HepG2 (cell line): ENCODE results near the gene MTHFS. TPM values are rescaled to one million over a fixed set of nuclear protein-coding genes. Genes with fewer than 3 reads are reported as not detected.

Experiments used
- ATAC-seq: fragments of 200-7000 bp; cut with Tn5 transposase; 3 replicates; pipeline ENCODE4 v1.9.1; 2020; ENCODE audit warnings: mild to moderate bottlenecking, moderate library complexity
- BruUV-seq: library from RNA; stranded (reverse); fragments of 400-500 nt; replicated peaks from 2 replicates; lab custom pipeline; 2021; lab: Mats Ljungman, UMichigan
- CTCF ChIA-PET: fragments of 300-600 bp; formaldehyde crosslinking; extraction: SDS; loops from one replicate; lab custom pipeline; 2021; ENCODE audit warnings: low total read pairs, inconsistent platforms, low intra/inter-chr PET ratio; lab: Yijun Ruan, JAX
- POLR2A ChIA-PET: fragments of 350-600 bp; sonication (Branson Sonifier 250); formaldehyde crosslinking; loops from one replicate; lab custom pipeline; 2020; ENCODE audit warnings: antibody characterized with exemption, inconsistent platforms; lab: Yijun Ruan, JAX
- DNase-seq: peaks from one replicate; pipeline ENCODE4 v3.0.0-alpha.2; 2015; ENCODE audit warnings: low spot score
- FAIRE-seq: peaks from 3 replicates; lab custom pipeline; 2011; peaks lifted over from hg19 to GRCh38; lab: Jason Lieb, UNC
- H2AFZ ChIP-seq: one replicate; pipeline ENCODE4 v1.6.1; 2011; ENCODE audit warnings: low read length, inconsistent platforms
- H3K27ac ChIP-seq: fragments of 300-600 bp; 3 replicates; pipeline ENCODE4 v1.8.0; 2011; ENCODE audit warnings: mixed run types, mild to moderate bottlenecking, mixed read lengths, low read length, inconsistent platforms; ENCODE audit not compliant: insufficient read depth; ENCODE audit errors: extremely low read length
- H3K27me3 ChIP-seq, 2 experiments: fragments of 200-600 bp in 1 of 2; 2 replicates in 1 of 2; 3 replicates in 1 of 2; pipeline versions ENCODE4 v1.6.0 to v1.8.0; 2011; ENCODE audit warnings: low read length in 2 of 2, mild to moderate bottlenecking in 2 of 2, moderate library complexity in 2 of 2, inconsistent platforms in 1 of 2; ENCODE audit not compliant: insufficient read depth in 2 of 2, control insufficient read depth in 1 of 2
- H3K36me3 ChIP-seq, 2 experiments: fragments of 200-600 bp in 1 of 2; replicated peaks in 1 of 2; 2 replicates in 1 of 2; 3 replicates in 1 of 2; pipeline versions ENCODE4 v1.5.1 to v1.8.0; 2011; ENCODE audit warnings: low read length in 2 of 2, inconsistent platforms in 1 of 2; ENCODE audit not compliant: insufficient read depth in 2 of 2, control insufficient read depth in 1 of 2
- H3K4me1 ChIP-seq: 2 replicates; pipeline ENCODE4 v1.5.1; 2012; ENCODE audit warnings: low read length, inconsistent platforms; ENCODE audit not compliant: insufficient read depth
- H3K4me2 ChIP-seq: 2 replicates; pipeline ENCODE4 v1.6.0; 2011; ENCODE audit warnings: low read depth, low read length, inconsistent platforms
- H3K4me3 ChIP-seq, 3 experiments: fragments of 200-600 bp in 1 of 3; sonication (generic), shearing (Covaris generic) in 1 of 3; replicated peaks in 1 of 3; 2 replicates each; pipeline ENCODE4 v1.5.1; 2011 to 2016; ENCODE audit warnings: low read length in 3 of 3, inconsistent platforms in 2 of 3, low read depth in 2 of 3, mild to moderate bottlenecking in 2 of 3, control low read depth in 1 of 3, mixed read lengths in 1 of 3; ENCODE audit not compliant: insufficient read depth in 1 of 3
- H3K79me2 ChIP-seq: one replicate; pipeline ENCODE4 v1.6.1; 2011; ENCODE audit warnings: low read length, inconsistent platforms; ENCODE audit not compliant: insufficient read depth
- H3K9ac ChIP-seq: 2 replicates; pipeline ENCODE4 v1.6.0; 2011; ENCODE audit warnings: mild to moderate bottlenecking, low read depth, low read length, inconsistent platforms; ENCODE audit not compliant: insufficient read depth
- H3K9me3 ChIP-seq: 2 replicates; pipeline ENCODE4 v1.5.1; 2012; ENCODE audit warnings: mild to moderate bottlenecking, low read length
- H4K20me1 ChIP-seq: 2 replicates; pipeline ENCODE4 v1.6.0; 2011; ENCODE audit warnings: inconsistent platforms, mild to moderate bottlenecking, low read length, moderate library complexity; ENCODE audit not compliant: insufficient read depth
- AHDC1 ChIP-seq: sonication (generic); formaldehyde crosslinking; IDR thresholded peaks from 2 replicates; pipeline ENCODE4 v1.5.1; 2020; ENCODE audit warnings: mild to moderate bottlenecking, missing genetic modification reagents, borderline replicate concordance
- ARID2 ChIP-seq: sonication (generic); formaldehyde crosslinking; IDR thresholded peaks from 2 replicates; pipeline ENCODE4 v1.8.1; 2022; ENCODE audit warnings: mild to moderate bottlenecking, missing genetic modification reagents, borderline replicate concordance
- EED ChIP-seq: sonication (generic); formaldehyde crosslinking; IDR thresholded peaks from 2 replicates; pipeline ENCODE4 v1.5.0; 2020; ENCODE audit warnings: mild to moderate bottlenecking, missing genetic modification reagents
- RXRA ChIP-seq: sonication (generic); formaldehyde crosslinking; IDR thresholded peaks from 2 replicates; pipeline ENCODE4 v1.5.1; 2020; ENCODE audit warnings: missing genetic modification reagents
- SNRNP70 ChIP-seq: fragments of 200-400 bp; formaldehyde crosslinking; IDR thresholded peaks from 2 replicates; pipeline ENCODE4 v1.6.1; 2017; ENCODE audit warnings: mild to moderate bottlenecking, low read depth, low read length, moderate library complexity
- ZNF143 ChIP-seq: sonication (generic); formaldehyde crosslinking; IDR thresholded peaks from 2 replicates; pipeline ENCODE4 v1.4.0; 2020; ENCODE audit warnings: missing genetic modification reagents
- ZNF407 ChIP-seq: sonication (generic); formaldehyde crosslinking; IDR thresholded peaks from one replicate; pipeline ENCODE4 v1.5.1; 2020; ENCODE audit warnings: mild to moderate bottlenecking, missing genetic modification reagents; ENCODE audit errors: not compliant biosample characterization
- ZNF709 ChIP-seq: sonication (generic); formaldehyde crosslinking; IDR thresholded peaks from 2 replicates; pipeline ENCODE4 v1.5.0; 2020; ENCODE audit warnings: mild to moderate bottlenecking, missing genetic modification reagents
- ZNF746 ChIP-seq: sonication (generic); formaldehyde crosslinking; IDR thresholded peaks from 2 replicates; pipeline ENCODE4 v1.8.0; 2022; ENCODE audit warnings: mild to moderate bottlenecking, missing genetic modification reagents
- WGBS: methylation state at CpG from one replicate; pipeline ENCODE4 v1.1.6; 2017; ENCODE audit warnings: low lambda C conversion rate; 5-methylcytosine and 5-hydroxymethylcytosine counted together
- in situ Hi-C: cut with HindIII; loops from 2 replicates; pipeline ENCODE4 v1.10.0; 2017; ENCODE audit warnings: low pct_unique_long_range_greater_than_20kb; ENCODE audit not compliant: extremely low pct_ligation_motif_present
- intact Hi-C: fragments of 100-400 bp; cut with micrococcal nuclease; formaldehyde crosslinking; loops from one replicate; pipeline ENCODE4 v1.10.0; 2022; ENCODE audit not compliant: unreplicated experiment
- polyA plus RNA-seq, 8 experiments: library from polyadenylated mRNA; depleted of rRNA in 3 of 8; stranded (reverse) in 7 of 8; unstranded in 1 of 8; fragments of >200 nt; fragmentation: Illumina TruSeq in 4 of 8; extraction: Trizol in 4 of 8; gene quantifications; 2 replicates each; pipeline versions ENCODE4 v1.2.1 to v1.2.3, GENCODE V29; 2011 to 2016; ENCODE audit warnings: low read depth in 4 of 8, missing spikeins in 1 of 8, mixed read lengths in 1 of 8; ENCODE audit not compliant: insufficient read depth in 1 of 8
- total RNA-seq, 5 experiments: library from RNA; depleted of rRNA; stranded (reverse); fragments of >200 nt; fragmentation: Illumina TruSeq; extraction: Trizol; gene quantifications; 2 replicates each; pipeline ENCODE4 v1.2.3, GENCODE V29; 2016; ENCODE audit warnings: low read depth in 1 of 5
- TF ChIP-seq, protein P1 (sequence below): IDR thresholded peaks from 2 replicates; pipeline ENCODE4 v1.6.1; 2016; ENCODE audit warnings: missing compliant biosample characterization, missing genetic modification reagents, borderline replicate concordance

Gene MTHFS
- total and polyA plus RNA-seq, 2 of the 13 experiments (the other 11 are each of a cell fraction or from before 2014, with no cell fraction given): 37.0 to 49.7 TPM

GRCh38 chr15:79930516-79930915, 33.7 kb upstream of the MTHFS start:
- H3K4me2 ChIP-seq: no peak overlapping the region
- H4K20me1 ChIP-seq: no peaks in the 10 kb centered on the region
- H3K79me2 ChIP-seq: no peaks in the 10 kb centered on the region
- ChIA-PET POLR2A (no interaction called here), CTCF (no interaction called here)
- no peak overlapping the region for H2AFZ ChIP-seq
- no peak overlapping the region for H3K9ac ChIP-seq
- no peaks in the 10 kb centered on the region for H3K9me3 ChIP-seq
- FAIRE-seq (no peak), ATAC-seq (no peak), DNase-seq (no peak)
- H3K27ac ChIP-seq: no peak overlapping the region
- H3K4me3 ChIP-seq: no peak overlapping the region
- peaks cover 0 to 12% of the 10 kb centered on the region in 2 experiments; a peak in 2 of 5 replicates for H3K27me3 ChIP-seq
- BruUV-seq: no TSS peak
- H3K4me1 ChIP-seq: peaks cover 17% of the 10 kb centered on the region
- intact Hi-C loops (no loop called here), in situ Hi-C loops (no loop called here)
- no peaks in the 10 kb centered on the region for H3K36me3 ChIP-seq
- WGBS: 25% methylated on average over 5 of the region's 5 CpGs
- no peak for TF ChIP-seq ZNF407 (CRISPR knock-in tag)
- no peak for TF ChIP-seq ZNF143 (CRISPR knock-in tag)
- TF ChIP-seq AHDC1 (CRISPR knock-in tag): no peak
- no peak for TF ChIP-seq ZNF746 (CRISPR knock-in tag)
- TF ChIP-seq, protein P1, sequence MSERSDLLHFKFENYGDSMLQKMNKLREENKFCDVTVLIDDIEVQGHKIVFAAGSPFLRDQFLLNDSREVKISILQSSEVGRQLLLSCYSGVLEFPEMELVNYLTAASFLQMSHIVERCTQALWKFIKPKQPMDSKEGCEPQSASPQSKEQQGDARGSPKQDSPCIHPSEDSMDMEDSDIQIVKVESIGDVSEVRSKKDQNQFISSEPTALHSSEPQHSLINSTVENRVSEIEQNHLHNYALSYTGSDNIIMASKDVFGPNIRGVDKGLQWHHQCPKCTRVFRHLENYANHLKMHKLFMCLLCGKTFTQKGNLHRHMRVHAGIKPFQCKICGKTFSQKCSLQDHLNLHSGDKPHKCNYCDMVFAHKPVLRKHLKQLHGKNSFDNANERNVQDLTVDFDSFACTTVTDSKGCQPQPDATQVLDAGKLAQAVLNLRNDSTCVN: no peak
- no peak for TF ChIP-seq EED (CRISPR knock-in tag)
- no peak for TF ChIP-seq ZNF709 (CRISPR knock-in tag)
- no peak for TF ChIP-seq ARID2 (CRISPR knock-in tag)
- TF ChIP-seq SNRNP70: no peak
- no peak for TF ChIP-seq RXRA
